DND-41 (cell line): Measurements from ENCODE around the gene MARCHF3.

Source experiments
- EZH2 ChIP-seq: IDR thresholded peaks from 3 replicates; pipeline ENCODE4 v1.6.1; 2012; ENCODE audit warnings: borderline replicate concordance, low read depth, mild to moderate bottlenecking, moderate library complexity, low read length, inconsistent platforms; ENCODE audit not compliant: severe bottlenecking
- TF ChIP-seq, protein P1 (sequence below): IDR thresholded peaks from 2 replicates; pipeline ENCODE4 v1.5.1; 2012; ENCODE audit warnings: borderline replicate concordance, low read length, moderate library complexity, mild to moderate bottlenecking; ENCODE audit not compliant: poor library complexity, severe bottlenecking; ENCODE audit errors: extremely low read depth

DNA sequence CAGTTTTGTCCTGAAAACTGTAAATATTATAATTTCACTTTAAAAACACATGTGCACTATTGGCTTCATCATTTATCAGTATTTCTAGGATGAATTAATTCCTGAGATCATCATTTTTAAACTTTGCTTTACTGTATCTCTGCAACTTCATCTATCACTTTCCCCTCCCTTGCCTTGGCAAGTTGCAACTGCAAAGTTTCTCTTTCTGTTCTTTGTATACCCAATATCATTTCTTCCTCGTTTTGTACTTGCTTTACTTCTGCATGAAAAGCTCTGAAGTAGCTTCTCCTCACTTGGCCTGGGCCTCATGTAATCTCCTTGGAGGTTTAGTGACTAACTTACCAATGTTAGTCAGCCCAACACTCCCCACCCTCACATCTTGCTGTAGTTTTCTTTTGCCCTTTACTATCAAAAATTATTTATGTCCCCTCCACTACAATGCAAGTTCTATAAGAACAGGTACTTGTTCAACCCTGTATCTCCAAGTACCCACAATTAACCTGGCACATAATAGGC is 30.2 kb upstream of the MARCHF3 start:
- TF ChIP-seq, protein P1, sequence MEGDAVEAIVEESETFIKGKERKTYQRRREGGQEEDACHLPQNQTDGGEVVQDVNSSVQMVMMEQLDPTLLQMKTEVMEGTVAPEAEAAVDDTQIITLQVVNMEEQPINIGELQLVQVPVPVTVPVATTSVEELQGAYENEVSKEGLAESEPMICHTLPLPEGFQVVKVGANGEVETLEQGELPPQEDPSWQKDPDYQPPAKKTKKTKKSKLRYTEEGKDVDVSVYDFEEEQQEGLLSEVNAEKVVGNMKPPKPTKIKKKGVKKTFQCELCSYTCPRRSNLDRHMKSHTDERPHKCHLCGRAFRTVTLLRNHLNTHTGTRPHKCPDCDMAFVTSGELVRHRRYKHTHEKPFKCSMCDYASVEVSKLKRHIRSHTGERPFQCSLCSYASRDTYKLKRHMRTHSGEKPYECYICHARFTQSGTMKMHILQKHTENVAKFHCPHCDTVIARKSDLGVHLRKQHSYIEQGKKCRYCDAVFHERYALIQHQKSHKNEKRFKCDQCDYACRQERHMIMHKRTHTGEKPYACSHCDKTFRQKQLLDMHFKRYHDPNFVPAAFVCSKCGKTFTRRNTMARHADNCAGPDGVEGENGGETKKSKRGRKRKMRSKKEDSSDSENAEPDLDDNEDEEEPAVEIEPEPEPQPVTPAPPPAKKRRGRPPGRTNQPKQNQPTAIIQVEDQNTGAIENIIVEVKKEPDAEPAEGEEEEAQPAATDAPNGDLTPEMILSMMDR: no peak
- TF ChIP-seq EZH2: no peak
